PC-3 (cell line): ENCODE data around the gene LRRC58. TPM values are rescaled to one million over a fixed set of nuclear protein-coding genes. Genes with fewer than 3 reads are reported as not detected.

Experiments used
- ATAC-seq: fragments of 200-7000 bp; cut with Tn5 transposase; 2 replicates; pipeline ENCODE4 v1.9.1; 2020; ENCODE audit warnings: mild to moderate bottlenecking, moderate library complexity
- BruUV-seq: library from RNA; stranded (reverse); fragments of 400-500 nt; replicated peaks from 2 replicates; lab custom pipeline; 2021; lab: Mats Ljungman, UMichigan
- CTCF ChIA-PET: fragments of 300-600 bp; sonication (Branson Sonifier 250); formaldehyde crosslinking; loops from one replicate; lab custom pipeline; 2022; ENCODE audit warnings: antibody characterized with exemption; lab: Charles Lee
- POLR2A ChIA-PET: fragments of 300-600 bp; sonication (Branson Sonifier 250); formaldehyde crosslinking; loops from one replicate; lab custom pipeline; 2022; ENCODE audit warnings: antibody characterized with exemption; ENCODE audit not compliant: unreplicated experiment; lab: Charles Lee
- DNase-seq: peaks from one replicate; pipeline ENCODE4 v3.0.0-alpha.2; 2015
- H2AFZ ChIP-seq: fragments of 300-600 bp; sonication (generic); 2 replicates; pipeline ENCODE4 v1.6.0; 2016; ENCODE audit warnings: antibody characterized with exemption, low read length
- H3F3A ChIP-seq: fragments of 300-600 bp; sonication (generic); one replicate; pipeline ENCODE4 v1.6.0; 2017; ENCODE audit warnings: antibody characterized with exemption, low read length, control low read depth, mild to moderate bottlenecking; ENCODE audit not compliant: unreplicated experiment
- H3K27ac ChIP-seq: fragments of 300-600 bp; sonication (generic); 2 replicates; pipeline ENCODE4 v1.5.1; 2016; ENCODE audit warnings: mild to moderate bottlenecking, low read length
- H3K27me3 ChIP-seq: fragments of 300-600 bp; sonication (generic); 2 replicates; pipeline ENCODE4 v1.6.1; 2016; ENCODE audit warnings: low read length, mixed read lengths
- H3K36me3 ChIP-seq: fragments of 300-600 bp; sonication (generic); 2 replicates; pipeline ENCODE4 v1.6.1; 2016; ENCODE audit warnings: low read depth, mixed run types, low read length, mixed read lengths
- H3K4me1 ChIP-seq: fragments of 300-600 bp; sonication (generic); 2 replicates; pipeline ENCODE4 v1.5.1; 2016; ENCODE audit warnings: low read length; ENCODE audit not compliant: insufficient read depth
- H3K4me2 ChIP-seq: fragments of 300-600 bp; sonication (generic); 2 replicates; pipeline ENCODE4 v1.6.0; 2016; ENCODE audit warnings: low read length
- H3K4me3 ChIP-seq: fragments of 300-600 bp; sonication (generic); 2 replicates; pipeline ENCODE4 v1.5.1; 2016; ENCODE audit warnings: mild to moderate bottlenecking, low read length, mixed read lengths
- H3K79me2 ChIP-seq: fragments of 300-600 bp; sonication (generic); 2 replicates; pipeline ENCODE4 v1.6.1; 2017; ENCODE audit warnings: low read length, mixed read lengths
- H3K9ac ChIP-seq: fragments of 300-600 bp; sonication (generic); 2 replicates; pipeline ENCODE4 v1.6.0; 2016; ENCODE audit warnings: mild to moderate bottlenecking, low read length
- H3K9me2 ChIP-seq: fragments of 300-600 bp; sonication (generic); replicated peaks from 2 replicates; pipeline ENCODE4 v1.6.1; 2016; ENCODE audit warnings: mixed run types, low read length, mixed read lengths
- H3K9me3 ChIP-seq: fragments of 300-600 bp; sonication (generic); 2 replicates; pipeline ENCODE4 v1.6.1; 2016; ENCODE audit warnings: low read length, mixed read lengths
- H4K20me1 ChIP-seq: fragments of 300-600 bp; sonication (generic); 2 replicates; pipeline ENCODE4 v1.6.1; 2016; ENCODE audit warnings: low read length, mixed read lengths
- CTCF ChIP-seq: fragments of 300-600 bp; sonication (generic); conservative IDR thresholded peaks from 2 replicates; pipeline ENCODE4 v1.5.1; 2017; ENCODE audit warnings: antibody characterized with exemption, low read depth, mild to moderate bottlenecking, low read length
- EZH2 ChIP-seq: fragments of 300-600 bp; sonication (generic); IDR thresholded peaks from one replicate; pipeline ENCODE4 v1.6.1; 2017; ENCODE audit warnings: antibody characterized with exemption, mild to moderate bottlenecking, low read length; ENCODE audit not compliant: unreplicated experiment
- EZH2phosphoT487 ChIP-seq: fragments of 300-600 bp; sonication (generic); IDR thresholded peaks from 2 replicates; pipeline ENCODE4 v1.6.1; 2018; ENCODE audit warnings: mild to moderate bottlenecking, antibody characterized with exemption, low read length, borderline replicate concordance
- intact Hi-C: fragments of 100-400 bp; cut with micrococcal nuclease; formaldehyde crosslinking; loops from 2 replicates; pipeline ENCODE4 v1.9.0; 2023
- total RNA-seq: library from RNA; depleted of rRNA; stranded (reverse); fragments of >200 nt; gene quantifications from 2 replicates; pipeline ENCODE4 v1.2.3, GENCODE V29; 2014

Gene LRRC58
- total RNA-seq, 1 experiment from 2014 or later = 33.7 TPM

GRCh38 chr3:120364821-120365220, 15.7 kb upstream of the LRRC58 start:
- no peak for TF ChIP-seq CTCF
- TF ChIP-seq EZH2 = no peak
- TF ChIP-seq EZH2phosphoT487 = no peak
- H3K27ac ChIP-seq = no peak overlapping the region
- no peak overlapping the region for H3K4me2 ChIP-seq
- ChIA-PET CTCF (no interaction called here), POLR2A (no interaction called here)
- H4K20me1 ChIP-seq = no peaks in the 10 kb centered on the region
- H3K4me1 ChIP-seq = no peaks in the 10 kb centered on the region
- no peak overlapping the region for H2AFZ ChIP-seq
- H3K9me3 ChIP-seq = no peaks in the 10 kb centered on the region
- DNase-seq (no peak), ATAC-seq (no peak)
- no peak overlapping the region for H3K9ac ChIP-seq
- no peaks in the 10 kb centered on the region for H3F3A ChIP-seq
- H3K27me3 ChIP-seq = peaks cover 47% of the 10 kb centered on the region
- no TSS peak for BruUV-seq
- intact Hi-C loops = no loop called here
- H3K4me3 ChIP-seq = no peak overlapping the region
- no peaks in the 10 kb centered on the region for H3K79me2 ChIP-seq
- no peaks in the 10 kb centered on the region for H3K36me3 ChIP-seq
- H3K9me2 ChIP-seq = 0 out of 2 replicates have a peak, but pooled peaks cover 3% of the 10 kb centered on the region

- Histone ChIP-seq H3K9me3 (no peaks in the 10 kb centered on the region), H3K27me3 (peaks cover 47% of the 10 kb centered on the region)
- CTCF ChIA-PET = no interaction called here
Measured at GRCh38 chr3:120364101-120364500, 14.9 kb upstream of the LRRC58 start.

More at GRCh38 chr3:120364101-120364500, 14.9 kb upstream of the LRRC58 start:
- Histone ChIP-seq H3F3A (no peaks in the 10 kb centered on the region), H4K20me1 (no peaks in the 10 kb centered on the region), H2AFZ (no peak overlapping the region), H3K4me3 (no peak overlapping the region), H3K9ac (no peak overlapping the region), H3K36me3 (no peaks in the 10 kb centered on the region), H3K79me2 (no peaks in the 10 kb centered on the region), H3K27ac (no peak overlapping the region), H3K9me2 (0 out of 2 replicates have a peak, but pooled peaks cover 3% of the 10 kb centered on the region), H3K4me1 (no peaks in the 10 kb centered on the region), H3K4me2 (no peak overlapping the region)
- POLR2A ChIA-PET = no interaction called here
- TF ChIP-seq CTCF = no peak
- TF ChIP-seq EZH2 = no peak
- TF ChIP-seq EZH2phosphoT487 = no peak
- no peak for ATAC-seq
- no peak for DNase-seq
- no TSS peak for BruUV-seq
- intact Hi-C loops = no loop called here
